GM12878 (cell line): ENCODE measurements around the gene MAP3K10. TPM values are rescaled to one million over a fixed set of nuclear protein-coding genes. Genes with fewer than 3 reads are reported as not detected.

Experiments
- ASH2L ChIP-seq: fragments of 300-600, 200-600 bp; sonication (generic); IDR thresholded peaks from 2 replicates; pipeline ENCODE4 v1.6.1; 2017; ENCODE audit warnings: low read depth, mild to moderate bottlenecking, borderline replicate concordance
- ATF2 ChIP-seq: IDR thresholded peaks from 2 replicates; pipeline ENCODE4 v1.6.1; 2012; ENCODE audit warnings: low read length, inconsistent platforms
- FOS ChIP-seq: IDR thresholded peaks from 3 replicates; pipeline ENCODE4 v1.6.1; 2011; ENCODE audit warnings: borderline replicate concordance; ENCODE audit not compliant: insufficient read length; ENCODE audit errors: extremely low read depth
- FOXM1 ChIP-seq: IDR thresholded peaks from 2 replicates; pipeline ENCODE4 v1.6.1; 2012; ENCODE audit warnings: low read depth, mild to moderate bottlenecking, inconsistent platforms, low read length, moderate library complexity
- GABPA ChIP-seq: IDR thresholded peaks from 2 replicates; pipeline ENCODE4 v1.6.1; 2014; ENCODE audit warnings: antibody characterized with exemption, low read depth, mild to moderate bottlenecking, inconsistent platforms
- MEF2B ChIP-seq: fragments of 450-650 bp; IDR thresholded peaks from 2 replicates; pipeline ENCODE4 v1.6.1; 2018; ENCODE audit warnings: mild to moderate bottlenecking, moderate library complexity; ENCODE audit not compliant: partially characterized antibody, poor library complexity, severe bottlenecking
- MTA2 ChIP-seq: fragments of 450-650 bp; IDR thresholded peaks from 2 replicates; pipeline ENCODE4 v1.6.1; 2016; ENCODE audit warnings: low read depth, mild to moderate bottlenecking, moderate library complexity
- MXI1 ChIP-seq: fragments of 150-350 bp; IDR thresholded peaks from 2 replicates; pipeline ENCODE4 v1.6.1; 2011; ENCODE audit warnings: low read depth, mild to moderate bottlenecking, inconsistent platforms, low read length, improper control_type of control experiment
- POLR2AphosphoS2 ChIP-seq: IDR thresholded peaks from 2 replicates; pipeline ENCODE4 v1.6.1; 2011; ENCODE audit warnings: low read depth, mild to moderate bottlenecking, low read length, improper control_type of control experiment, moderate library complexity
- RUNX3 ChIP-seq: IDR thresholded peaks from 2 replicates; pipeline ENCODE4 v1.6.1; 2012; ENCODE audit warnings: low read length, inconsistent platforms
- TBL1XR1 ChIP-seq: IDR thresholded peaks from 2 replicates; pipeline ENCODE4 v1.6.1; 2012; ENCODE audit warnings: low read depth, low read length, improper control_type of control experiment
- TCF3 ChIP-seq: IDR thresholded peaks from 2 replicates; pipeline ENCODE4 v1.6.1; 2012; ENCODE audit warnings: low read depth, mild to moderate bottlenecking, low read length, borderline replicate concordance; ENCODE audit not compliant: insufficient read depth
- YY1 ChIP-seq: IDR thresholded peaks from 2 replicates; pipeline ENCODE4 v1.6.1; 2011; ENCODE audit warnings: low read depth, mild to moderate bottlenecking, low read length
- ZNF384 ChIP-seq: IDR thresholded peaks from 2 replicates; pipeline ENCODE4 v1.6.1; 2012; ENCODE audit warnings: low read depth, mild to moderate bottlenecking, low read length, improper control_type of control experiment, borderline replicate concordance
- polyA plus RNA-seq, 11 experiments: library from polyadenylated mRNA; depleted of rRNA in 4 of 11; unstranded in 6 of 11; stranded (reverse) in 5 of 11; fragments of >200 nt; fragmentation: Nextera tagmentation in 4 of 11; fragmentation: Illumina TruSeq in 1 of 11; extraction: Ambion mirVana in 4 of 11; extraction: Trizol in 1 of 11; gene quantifications; 1 replicate in 1 of 11; 2 replicates in 10 of 11; pipeline versions ENCODE4 v1.2.1 to v1.2.3, GENCODE V29; 2011 to 2016; ENCODE audit warnings: inconsistent platforms in 2 of 11, missing spikeins in 2 of 11, low read depth in 1 of 11
- total RNA-seq, 4 experiments: library from RNA; depleted of rRNA in 3 of 4; stranded (reverse); fragments of >200 nt in 3 of 4; fragmentation: Illumina TruSeq in 1 of 4; extraction: Trizol in 1 of 4; gene quantifications; 2 replicates each; pipeline versions ENCODE4 v1.2.1 to v1.2.3, GENCODE V29; 2013 to 2021

Gene MAP3K10
- total and polyA plus RNA-seq, 10 of the 15 experiments (the other 5 are each of a cell fraction or from before 2014, with no cell fraction given): 0.11 to 16.6 (median 2.6) TPM

- TF ChIP-seq ATF2: peak; percentile 55; the same call in 1 of the 2 replicates
- no peak for TF ChIP-seq FOXM1
- peak; percentile 87 for TF ChIP-seq RUNX3
- no peak for TF ChIP-seq ASH2L
- TF ChIP-seq TBL1XR1: peak; percentile 74; the same call in 1 of the 2 replicates
- TF ChIP-seq FOS: no peak
- peak; percentile 86 for TF ChIP-seq ZNF384
- TF ChIP-seq MEF2B: peak; percentile 81
- TF ChIP-seq POLR2AphosphoS2: no peak
- 0 out of 2 replicates have a peak, but pooled peaks have one; percentile 11 for TF ChIP-seq MTA2
- peak; percentile 74; the same call in 1 of the 2 replicates for TF ChIP-seq TCF3
- TF ChIP-seq YY1: peak; percentile 26; the same call in 1 of the 2 replicates
- TF ChIP-seq GABPA: no peak
- TF ChIP-seq MXI1: peak; percentile 88; the same call in 1 of the 2 replicates
Observed at GRCh38 chr19:40143612-40144011, 47.6 kb upstream of the MAP3K10 start (continued).
